LNCAP (cell line): ENCODE data around the gene ENAH.

Source experiments
- TF ChIP-seq, protein P1 (sequence below): fragments of 450-650 bp; IDR thresholded peaks from 2 replicates; pipeline ENCODE4 v1.5.1; 2017; ENCODE audit warnings: mild to moderate bottlenecking

Gene ENAH

DNA sequence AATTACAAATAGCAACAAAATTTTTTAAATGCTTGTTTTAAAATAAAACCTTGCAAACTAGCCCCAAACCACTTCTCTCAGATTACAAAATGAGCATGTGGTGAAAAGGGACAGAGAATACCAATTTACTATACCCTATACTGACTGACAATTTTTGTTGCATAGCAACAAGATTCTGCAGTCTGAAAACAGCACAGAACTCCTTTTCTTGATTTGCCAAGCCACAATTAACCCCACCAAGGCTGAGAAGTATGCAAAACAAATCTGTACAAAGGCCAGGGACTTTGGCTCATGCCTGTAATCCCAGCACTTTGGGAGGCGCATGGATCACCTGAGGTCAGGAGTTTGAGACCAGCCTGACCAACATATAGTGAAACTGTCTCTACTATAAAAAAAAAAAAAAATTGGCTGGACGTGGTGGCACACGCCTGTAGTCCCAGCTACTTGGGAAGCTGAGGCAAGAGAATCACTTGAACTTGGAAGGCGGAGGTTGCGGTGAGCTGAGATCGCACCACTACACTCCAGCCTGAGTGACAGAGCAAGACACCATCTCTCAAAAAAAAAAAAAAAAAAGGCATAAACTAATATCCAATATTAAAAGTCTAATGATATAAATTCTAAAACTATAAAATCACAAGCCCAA lies 21.8 kb downstream of the ENAH start:
- TF ChIP-seq, protein P1, sequence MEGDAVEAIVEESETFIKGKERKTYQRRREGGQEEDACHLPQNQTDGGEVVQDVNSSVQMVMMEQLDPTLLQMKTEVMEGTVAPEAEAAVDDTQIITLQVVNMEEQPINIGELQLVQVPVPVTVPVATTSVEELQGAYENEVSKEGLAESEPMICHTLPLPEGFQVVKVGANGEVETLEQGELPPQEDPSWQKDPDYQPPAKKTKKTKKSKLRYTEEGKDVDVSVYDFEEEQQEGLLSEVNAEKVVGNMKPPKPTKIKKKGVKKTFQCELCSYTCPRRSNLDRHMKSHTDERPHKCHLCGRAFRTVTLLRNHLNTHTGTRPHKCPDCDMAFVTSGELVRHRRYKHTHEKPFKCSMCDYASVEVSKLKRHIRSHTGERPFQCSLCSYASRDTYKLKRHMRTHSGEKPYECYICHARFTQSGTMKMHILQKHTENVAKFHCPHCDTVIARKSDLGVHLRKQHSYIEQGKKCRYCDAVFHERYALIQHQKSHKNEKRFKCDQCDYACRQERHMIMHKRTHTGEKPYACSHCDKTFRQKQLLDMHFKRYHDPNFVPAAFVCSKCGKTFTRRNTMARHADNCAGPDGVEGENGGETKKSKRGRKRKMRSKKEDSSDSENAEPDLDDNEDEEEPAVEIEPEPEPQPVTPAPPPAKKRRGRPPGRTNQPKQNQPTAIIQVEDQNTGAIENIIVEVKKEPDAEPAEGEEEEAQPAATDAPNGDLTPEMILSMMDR = no peak

DNA sequence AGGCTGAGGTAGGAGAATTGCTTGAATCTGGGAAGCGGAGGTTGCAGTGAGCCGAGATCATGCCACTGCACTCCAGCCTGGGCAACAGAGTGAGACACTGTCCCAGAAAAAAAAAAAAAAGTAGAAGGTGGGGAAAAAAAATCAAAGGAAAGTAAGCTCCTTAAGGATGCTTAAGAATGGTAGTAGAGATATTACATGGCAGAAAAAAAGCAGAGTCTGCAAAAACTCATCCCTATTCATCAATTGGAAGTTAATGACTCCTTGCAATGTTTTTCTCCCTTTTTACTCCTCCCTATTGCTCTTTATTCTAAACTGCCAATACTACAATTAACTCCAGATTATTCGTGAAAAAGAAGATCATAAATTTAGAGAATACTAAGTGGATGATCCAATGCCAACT lies 23.4 kb downstream of the ENAH start:
- TF ChIP-seq, protein P1 = no peak

DNA sequence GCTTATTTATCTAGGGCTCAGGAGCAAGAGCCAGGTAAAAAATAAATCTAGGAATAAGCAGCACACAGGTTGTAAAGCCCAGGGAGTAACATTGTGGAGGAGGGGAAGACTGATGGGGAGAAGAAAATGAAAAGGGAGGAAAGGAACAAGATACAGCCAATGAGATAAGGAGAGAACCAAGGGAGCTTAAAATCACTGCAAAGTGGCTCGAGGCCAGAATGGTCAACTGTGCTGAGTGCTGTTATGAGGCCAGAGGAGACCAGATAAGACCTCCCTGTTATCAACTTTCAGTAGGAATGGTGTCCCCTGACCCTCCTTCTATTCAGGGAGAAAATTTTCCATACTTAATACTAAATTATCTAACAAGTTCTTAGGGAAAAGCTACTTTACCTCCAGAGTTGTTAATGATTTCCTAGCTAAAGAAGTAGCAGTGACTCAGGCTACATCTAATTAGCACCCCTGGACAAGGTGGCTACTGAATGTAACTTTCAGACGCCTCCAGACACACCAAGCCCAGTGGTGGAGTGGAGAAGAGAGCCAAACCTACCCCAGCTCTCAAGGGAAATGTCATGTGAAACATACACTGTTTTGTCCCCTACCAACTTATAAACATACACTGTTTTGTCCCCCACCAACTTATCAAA lies 25.5 kb downstream of the ENAH start:
- TF ChIP-seq, protein P1 = no peak

DNA sequence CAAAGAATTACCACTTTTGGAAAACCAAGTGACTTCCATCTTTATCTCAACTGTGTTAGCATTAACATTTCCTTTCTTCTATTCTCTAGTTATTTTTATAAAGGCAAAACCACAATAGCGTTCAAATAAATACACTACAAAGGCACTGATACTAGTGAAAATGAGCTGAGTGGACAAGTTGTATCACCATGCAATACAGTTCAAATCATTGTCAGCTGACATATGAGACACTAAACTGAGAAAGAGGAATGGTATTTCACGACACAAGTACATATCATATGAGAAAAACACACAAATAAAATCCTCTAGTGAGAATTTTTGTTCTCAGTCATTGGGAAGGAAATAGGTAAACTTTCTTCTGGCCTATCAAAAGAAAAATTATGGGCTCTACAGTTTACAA lies 26.2 kb downstream of the ENAH start:
- TF ChIP-seq, protein P1 = no peak

DNA sequence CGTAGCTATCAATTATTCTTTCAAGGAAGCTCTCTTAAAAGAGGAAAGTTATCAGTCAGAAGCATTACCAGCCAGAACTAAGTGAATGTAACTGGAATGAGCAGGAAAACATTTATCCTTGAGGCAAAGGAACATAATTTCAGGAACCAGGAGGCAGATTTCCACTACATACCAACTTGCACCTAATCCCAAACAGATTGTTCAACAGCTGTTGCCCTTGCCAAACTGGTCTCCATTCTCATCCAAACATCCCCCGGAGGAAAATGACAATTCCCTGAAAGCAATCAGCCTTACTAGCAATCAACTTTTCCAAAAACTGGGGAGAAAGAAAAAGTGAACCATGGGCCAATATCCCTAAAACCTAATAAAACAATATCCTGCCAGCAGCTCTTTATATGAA lies 35.0 kb downstream of the ENAH start:
- TF ChIP-seq, protein P1 = no peak

DNA sequence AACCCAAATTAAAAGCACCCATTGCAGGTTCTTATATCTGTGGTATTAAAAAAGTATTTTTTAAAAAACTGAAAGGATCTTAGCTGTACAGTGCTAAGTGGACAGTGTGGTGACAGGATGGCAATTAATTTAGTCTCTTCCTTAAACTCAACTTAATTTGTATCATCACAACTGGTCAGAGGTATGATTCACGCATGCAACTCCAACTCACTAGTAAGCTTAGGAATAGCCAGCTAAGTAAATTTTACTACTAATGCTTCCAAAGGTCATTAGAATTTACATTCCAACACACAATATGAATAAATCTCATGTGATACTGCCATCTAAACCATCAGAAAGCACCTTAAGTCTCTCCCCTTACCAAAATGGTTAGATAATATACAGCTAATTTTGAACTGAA lies 35.4 kb downstream of the ENAH start:
- TF ChIP-seq, protein P1 = no peak

DNA sequence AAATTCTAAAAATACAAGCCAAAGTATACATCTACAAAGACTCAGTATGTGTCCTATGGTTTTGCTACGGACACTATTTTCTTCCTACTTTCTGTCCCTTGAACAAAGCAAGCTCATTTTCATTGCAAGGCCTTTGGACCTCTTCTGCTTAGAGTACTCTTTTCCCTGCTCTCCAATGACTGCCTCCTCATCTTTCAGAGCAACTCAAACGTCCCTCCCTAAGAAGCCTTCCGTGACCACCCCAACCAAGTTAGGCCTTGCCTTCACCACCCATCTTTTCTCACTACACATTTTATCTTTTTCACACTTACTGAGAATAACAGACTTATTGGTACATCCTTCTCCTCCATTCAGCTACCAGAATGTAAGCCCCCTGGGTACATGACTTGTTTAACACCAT lies 39.9 kb downstream of the ENAH start:
- TF ChIP-seq, protein P1 = no peak
